AG04449 (cell line): ENCODE results near the gene FGF14.

Experiments used
- CTCF ChIA-PET: fragments of 350-600 bp; formaldehyde crosslinking; extraction: SDS; loops from one replicate; lab custom pipeline; 2021; ENCODE audit warnings: antibody characterized with exemption; lab: Yijun Ruan, JAX
- POLR2A ChIA-PET: fragments of 400-600, 350-600 bp; formaldehyde crosslinking; extraction: SDS; loops from one replicate; lab custom pipeline; 2020; ENCODE audit warnings: antibody characterized with exemption, inconsistent platforms; lab: Yijun Ruan, JAX
- DNase-seq: peaks from one replicate; pipeline ENCODE4 v3.0.0-alpha.2; 2010; ENCODE audit warnings: low read depth, low spot score
- H3K4me3 ChIP-seq: 2 replicates; pipeline ENCODE4 v1.5.1; 2011; ENCODE audit warnings: low read depth, mild to moderate bottlenecking, control low read depth, low read length
- TF ChIP-seq, protein P1 (sequence below): IDR thresholded peaks from one replicate; pipeline ENCODE4 v1.5.1; 2011; ENCODE audit warnings: mild to moderate bottlenecking, moderate library complexity, low read length, control low read depth, inconsistent platforms; ENCODE audit not compliant: insufficient read depth; ENCODE audit errors: missing control alignments

FGF14 gene

DNA sequence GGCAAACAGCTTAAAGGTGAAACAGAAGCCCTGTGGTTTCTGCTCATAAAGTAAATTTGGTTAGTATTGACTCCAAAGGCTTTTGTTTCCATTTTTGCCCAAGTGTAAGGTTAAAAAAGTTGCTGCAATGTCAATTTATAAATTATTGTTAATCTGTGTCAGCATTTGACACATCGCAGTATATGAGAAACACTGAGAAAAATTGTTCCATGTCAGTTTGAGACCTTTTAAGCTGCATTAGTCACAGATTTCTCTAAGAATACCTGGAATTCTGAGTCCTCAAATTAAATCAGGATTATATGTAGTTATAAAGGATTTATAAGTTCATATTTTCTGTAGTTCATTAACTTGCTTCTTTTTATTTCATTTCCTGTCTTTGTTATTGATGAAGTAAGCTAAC, 78.8 kb downstream of the FGF14 start:
- ChIA-PET CTCF (no interaction called here), POLR2A (no interaction called here)
- TF ChIP-seq, protein P1, sequence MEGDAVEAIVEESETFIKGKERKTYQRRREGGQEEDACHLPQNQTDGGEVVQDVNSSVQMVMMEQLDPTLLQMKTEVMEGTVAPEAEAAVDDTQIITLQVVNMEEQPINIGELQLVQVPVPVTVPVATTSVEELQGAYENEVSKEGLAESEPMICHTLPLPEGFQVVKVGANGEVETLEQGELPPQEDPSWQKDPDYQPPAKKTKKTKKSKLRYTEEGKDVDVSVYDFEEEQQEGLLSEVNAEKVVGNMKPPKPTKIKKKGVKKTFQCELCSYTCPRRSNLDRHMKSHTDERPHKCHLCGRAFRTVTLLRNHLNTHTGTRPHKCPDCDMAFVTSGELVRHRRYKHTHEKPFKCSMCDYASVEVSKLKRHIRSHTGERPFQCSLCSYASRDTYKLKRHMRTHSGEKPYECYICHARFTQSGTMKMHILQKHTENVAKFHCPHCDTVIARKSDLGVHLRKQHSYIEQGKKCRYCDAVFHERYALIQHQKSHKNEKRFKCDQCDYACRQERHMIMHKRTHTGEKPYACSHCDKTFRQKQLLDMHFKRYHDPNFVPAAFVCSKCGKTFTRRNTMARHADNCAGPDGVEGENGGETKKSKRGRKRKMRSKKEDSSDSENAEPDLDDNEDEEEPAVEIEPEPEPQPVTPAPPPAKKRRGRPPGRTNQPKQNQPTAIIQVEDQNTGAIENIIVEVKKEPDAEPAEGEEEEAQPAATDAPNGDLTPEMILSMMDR, result no peak
- H3K4me3 ChIP-seq, result no peak overlapping the region
- DNase-seq, result no peak

DNA sequence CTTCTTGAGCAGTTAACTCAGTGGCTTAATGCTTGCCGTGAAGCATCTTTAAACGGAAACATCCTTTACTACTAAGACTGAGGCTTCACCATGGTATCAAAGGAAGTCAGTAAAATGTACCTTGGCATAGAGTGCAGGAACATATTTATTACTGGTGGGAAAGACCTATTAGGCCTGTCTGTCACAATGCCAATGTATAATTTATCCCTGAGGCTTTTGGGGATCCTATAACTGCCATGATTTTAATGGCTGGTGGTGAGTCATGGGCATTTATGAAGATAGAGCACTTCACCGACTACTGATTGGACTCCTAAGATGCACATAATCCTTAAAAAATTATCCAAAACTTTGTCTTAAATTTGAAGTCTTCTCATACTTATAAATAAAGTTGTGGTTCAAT, 79.6 kb downstream of the FGF14 start:
- TF ChIP-seq, protein P1, result no peak
- DNase-seq, result no peak
- ChIA-PET CTCF (no interaction called here), POLR2A (no interaction called here)
- H3K4me3 ChIP-seq, result no peak overlapping the region

DNA sequence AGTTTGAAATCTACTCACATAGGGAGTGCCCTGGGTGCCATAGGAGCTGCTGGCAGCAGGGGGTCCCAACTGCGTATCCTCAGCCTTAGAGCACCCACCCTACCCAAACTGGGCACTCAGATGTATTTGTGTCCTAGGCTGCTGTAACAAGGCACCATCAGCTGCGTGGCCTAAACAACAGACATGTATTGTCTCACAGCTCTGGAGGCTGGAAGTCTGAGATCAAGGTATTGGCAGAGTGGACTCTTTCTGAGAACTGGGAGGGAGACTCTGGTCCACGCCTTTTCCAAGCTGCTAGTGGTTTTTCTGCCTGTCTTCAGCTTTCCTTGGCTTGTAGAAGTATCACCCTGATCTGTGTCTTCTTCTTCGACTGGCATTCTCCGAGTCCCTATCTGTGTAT, 83.6 kb downstream of the FGF14 start:
- ChIA-PET CTCF (no interaction called here), POLR2A (no interaction called here)
- TF ChIP-seq, protein P1, result no peak
- no peak overlapping the region for H3K4me3 ChIP-seq
- no peak for DNase-seq

DNA sequence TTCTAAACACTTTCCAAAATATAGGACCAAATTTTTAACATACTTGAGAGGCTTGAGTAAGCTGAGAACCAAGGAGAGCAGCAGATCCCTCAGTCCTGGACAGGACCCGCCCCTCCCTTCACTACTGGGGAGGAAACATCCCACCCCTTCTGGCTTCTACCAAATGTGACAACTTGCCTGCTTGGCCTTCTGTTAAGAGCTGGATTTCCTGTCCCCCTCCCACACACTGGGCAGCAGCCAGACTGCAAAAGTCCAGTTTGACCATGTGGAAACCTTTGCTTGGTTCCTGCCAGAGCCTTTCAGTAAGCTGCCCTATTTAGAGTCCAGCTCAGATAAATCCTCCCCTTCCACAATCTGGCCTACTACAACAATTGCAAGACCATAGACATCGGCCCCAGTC, 84.3 kb downstream of the FGF14 start:
- no peak overlapping the region for H3K4me3 ChIP-seq
- TF ChIP-seq, protein P1, result no peak
- DNase-seq, result no peak
- ChIA-PET POLR2A (no interaction called here), CTCF (no interaction called here)

DNA sequence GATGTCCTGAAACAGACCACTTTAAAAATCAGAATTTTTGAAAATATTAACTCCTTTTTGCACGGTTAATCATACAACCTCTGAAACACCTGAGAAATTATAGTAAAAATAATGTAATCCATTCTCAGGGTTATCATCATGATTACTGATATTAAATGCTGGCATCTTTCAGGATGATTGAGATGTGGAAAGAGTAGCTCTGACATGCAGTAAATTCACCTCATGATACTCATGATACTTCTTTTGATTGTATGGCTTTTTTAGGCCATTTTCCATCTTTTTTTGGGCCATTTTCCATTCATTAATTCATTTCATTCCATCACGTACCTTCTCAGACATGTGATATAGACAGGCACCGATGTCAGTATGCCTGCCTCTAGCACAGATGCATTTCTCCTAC, 85.1 kb downstream of the FGF14 start:
- TF ChIP-seq, protein P1, result no peak
- H3K4me3 ChIP-seq, result no peak overlapping the region
- ChIA-PET CTCF (no interaction called here), POLR2A (no interaction called here)
- no peak for DNase-seq

DNA sequence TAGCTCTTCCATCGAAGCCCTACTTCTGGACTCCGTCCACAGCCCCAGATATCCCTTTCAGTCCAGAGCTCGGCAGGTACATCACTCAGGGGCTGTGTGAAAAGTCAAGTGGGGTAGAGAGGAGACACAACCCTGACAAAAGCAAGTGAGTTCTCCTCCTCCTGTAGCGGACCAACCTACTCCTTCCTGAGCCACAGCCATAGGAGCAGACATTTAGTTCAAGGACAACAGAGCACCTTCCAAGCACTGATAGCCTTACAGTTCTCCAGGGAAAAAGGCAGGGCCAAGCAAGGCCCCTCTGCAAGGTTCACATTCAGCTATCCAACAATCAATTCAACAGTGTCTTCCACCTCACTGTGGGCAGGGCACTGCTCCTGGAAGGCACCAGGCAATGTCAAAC, 89.0 kb downstream of the FGF14 start:
- DNase-seq, result no peak
- POLR2A ChIA-PET, result no interaction called here
- TF ChIP-seq, protein P1, result no peak
- H3K4me3 ChIP-seq, result no peak overlapping the region
- CTCF ChIA-PET, result no interaction called here
